Measurements from ENCODE around the gene UBASH3B.

UBASH3B gene

GRCh38 chr11:122627745-122628144 lies 27.8 kb upstream of the UBASH3B start:
- TF ChIP-seq TAF1 (IDR thresholded peaks at IDR 0.05; ENCODE audit: borderline replicate concordance, insufficient read depth, low read length) (no peak), POLR2AphosphoS5 (IDR thresholded peaks at IDR 0.05; ENCODE audit: low read depth, low read length) (no peak), FOXP2 (optimal IDR thresholded peaks at IDR 0.05; ENCODE audit: borderline replicate concordance, extremely low read depth, extremely low read length, insufficient read depth) (no peak), SIN3A (IDR thresholded peaks at IDR 0.05; ENCODE audit: borderline replicate concordance, insufficient read depth, low read length) (no peak), REST (IDR thresholded peaks at IDR 0.05; ENCODE audit: insufficient read depth in 1 of 2, low read depth in 2 of 2, low read length in 2 of 2) (no peak)

GRCh38 chr11:122628810-122629555 lies 26.5 kb upstream of the UBASH3B start:
- TF ChIP-seq REST (IDR thresholded peaks at IDR 0.05; ENCODE audit: insufficient read depth in 1 of 2, low read depth in 2 of 2, low read length in 2 of 2) = no peak
- TF ChIP-seq POLR2AphosphoS5 (IDR thresholded peaks at IDR 0.05; ENCODE audit: low read depth, low read length) = no peak
- no peak for TF ChIP-seq TAF1 (IDR thresholded peaks at IDR 0.05; ENCODE audit: borderline replicate concordance, insufficient read depth, low read length)
- no peak for TF ChIP-seq FOXP2 (optimal IDR thresholded peaks at IDR 0.05; ENCODE audit: borderline replicate concordance, extremely low read depth, extremely low read length, insufficient read depth)
- TF ChIP-seq SIN3A (IDR thresholded peaks at IDR 0.05; ENCODE audit: borderline replicate concordance, insufficient read depth, low read length) = no peak

- TF ChIP-seq SIN3A (IDR thresholded peaks at IDR 0.05; ENCODE audit: borderline replicate concordance, insufficient read depth, low read length) = no peak
- no peak for TF ChIP-seq REST (IDR thresholded peaks at IDR 0.05; ENCODE audit: insufficient read depth in 1 of 2, low read depth in 2 of 2, low read length in 2 of 2)
- TF ChIP-seq POLR2AphosphoS5 (IDR thresholded peaks at IDR 0.05; ENCODE audit: low read depth, low read length) = no peak
- no peak for TF ChIP-seq TAF1 (IDR thresholded peaks at IDR 0.05; ENCODE audit: borderline replicate concordance, insufficient read depth, low read length)
- TF ChIP-seq FOXP2 (optimal IDR thresholded peaks at IDR 0.05; ENCODE audit: borderline replicate concordance, extremely low read depth, extremely low read length, insufficient read depth) = no peak
Measured at GRCh38 chr11:122632181-122632824, 23.2 kb upstream of the UBASH3B start.

GRCh38 chr11:122633219-122633829 lies 22.2 kb upstream of the UBASH3B start:
- no peak for TF ChIP-seq TAF1 (IDR thresholded peaks at IDR 0.05; ENCODE audit: borderline replicate concordance, insufficient read depth, low read length)
- no peak for TF ChIP-seq POLR2AphosphoS5 (IDR thresholded peaks at IDR 0.05; ENCODE audit: low read depth, low read length)
- TF ChIP-seq REST (IDR thresholded peaks at IDR 0.05; ENCODE audit: insufficient read depth in 1 of 2, low read depth in 2 of 2, low read length in 2 of 2) = no peak
- no peak for TF ChIP-seq SIN3A (IDR thresholded peaks at IDR 0.05; ENCODE audit: borderline replicate concordance, insufficient read depth, low read length)
- no peak for TF ChIP-seq FOXP2 (optimal IDR thresholded peaks at IDR 0.05; ENCODE audit: borderline replicate concordance, extremely low read depth, extremely low read length, insufficient read depth)

Data from PFSK-1 (cell line).